CD4-positive, alpha-beta T cell (primary cell): ENCODE results near the gene AGO4. TPM values are rescaled to one million over a fixed set of nuclear protein-coding genes. Genes with fewer than 3 reads are reported as not detected.

Experiments used
- ATAC-seq: fragments of 200-7000 bp; cut with Tn5 transposase; one replicate; pipeline ENCODE4 v1.10.0; 2022; ENCODE audit warnings: mild to moderate bottlenecking; ENCODE audit not compliant: poor library complexity
- CTCF ChIA-PET: fragments of 350-600 bp; sonication (Branson Sonifier 250); formaldehyde crosslinking; loops from one replicate; lab custom pipeline; 2021; ENCODE audit warnings: antibody characterized with exemption, inconsistent platforms; lab: Charles Lee
- POLR2A ChIA-PET: fragments of 350-600 bp; sonication (Branson Sonifier 250); formaldehyde crosslinking; loops from one replicate; lab custom pipeline; 2021; ENCODE audit warnings: antibody characterized with exemption, inconsistent platforms; lab: Charles Lee
- DNase-seq, 14 experiments: peaks; one replicate each; pipeline ENCODE4 v3.0.0-alpha.2; 2013 to 2020; ENCODE audit warnings: mixed read lengths in 2 of 14
- H3K27ac ChIP-seq, 2 donors: one replicate each; pipeline versions ENCODE4 v1.5.1 to v1.7.0; 2013; ENCODE audit warnings: low read length in 2 of 2, low read depth in 1 of 2, mild to moderate bottlenecking in 1 of 2
- H3K27me3 ChIP-seq, 2 experiments: 1 replicate in 1 of 2; 2 replicates in 1 of 2; pipeline versions ENCODE4 v1.6.1 to v1.7.0; 2013; ENCODE audit warnings: low read length in 2 of 2, control low read depth in 1 of 2, mild to moderate bottlenecking in 1 of 2, moderate library complexity in 1 of 2; ENCODE audit not compliant: insufficient read depth in 2 of 2, control insufficient read depth in 1 of 2
- H3K36me3 ChIP-seq: one replicate; pipeline ENCODE4 v1.6.1; 2013; ENCODE audit warnings: low read length, control low read depth; ENCODE audit not compliant: insufficient read depth
- H3K4me1 ChIP-seq: one replicate; pipeline ENCODE4 v1.6.1; 2013; ENCODE audit warnings: low read length, control low read depth; ENCODE audit not compliant: insufficient read depth
- H3K4me3 ChIP-seq: one replicate; pipeline ENCODE4 v1.5.1; 2013; ENCODE audit warnings: mild to moderate bottlenecking, low read length, moderate library complexity
- H3K9me3 ChIP-seq, 2 experiments: 1 replicate in 1 of 2; 2 replicates in 1 of 2; pipeline versions ENCODE4 v1.6.1 to v1.7.0; 2013; ENCODE audit warnings: low read length in 2 of 2, mild to moderate bottlenecking in 2 of 2, control low read depth in 1 of 2, moderate library complexity in 1 of 2; ENCODE audit not compliant: control insufficient read depth in 1 of 2, insufficient read depth in 1 of 2
- H3K27ac Mint-ChIP-seq: one replicate; pipeline ENCODE4 v1.8.0; 2020; ENCODE audit warnings: mixed read lengths
- H3K27me3 Mint-ChIP-seq: one replicate; pipeline ENCODE4 v1.8.0; 2021; ENCODE audit warnings: mixed read lengths
- H3K36me3 Mint-ChIP-seq: one replicate; pipeline ENCODE4 v1.8.0; 2021; ENCODE audit warnings: low read depth, mixed read lengths
- H3K4me1 Mint-ChIP-seq: one replicate; pipeline ENCODE4 v1.8.0; 2021; ENCODE audit warnings: low read depth, mixed read lengths
- H3K4me3 Mint-ChIP-seq: one replicate; pipeline ENCODE4 v1.8.0; 2020; ENCODE audit warnings: mild to moderate bottlenecking, mixed read lengths
- H3K9me3 Mint-ChIP-seq: one replicate; pipeline ENCODE4 v1.8.0; 2020; ENCODE audit warnings: mixed read lengths
- intact Hi-C, 2 experiments: fragments of 100-400 bp; cut with DNase I in 1 of 2; cut with micrococcal nuclease in 1 of 2; formaldehyde crosslinking; loops; one replicate each; pipeline versions ENCODE4 v1.15.1 to v1.9.0; 2023 to 2025; cut with DNase I, micrococcal nuclease
- total RNA-seq, 174 experiments: library from RNA in 2 of 174; stranded (reverse) in 2 of 174; gene quantifications; one replicate each; pipeline ENCODE4 v1.2.3 and lab custom pipeline; 2021 to 2026
- TF ChIP-seq, protein P1 (sequence below): fragments of 200-600 bp; IDR thresholded peaks from one replicate; pipeline ENCODE4 v1.8.0; 2022; ENCODE audit warnings: antibody characterized with exemption, mild to moderate bottlenecking

Gene AGO4
- total RNA-seq, 2 experiments from 2014 or later, result 7.4 to 8.1 TPM

DNA sequence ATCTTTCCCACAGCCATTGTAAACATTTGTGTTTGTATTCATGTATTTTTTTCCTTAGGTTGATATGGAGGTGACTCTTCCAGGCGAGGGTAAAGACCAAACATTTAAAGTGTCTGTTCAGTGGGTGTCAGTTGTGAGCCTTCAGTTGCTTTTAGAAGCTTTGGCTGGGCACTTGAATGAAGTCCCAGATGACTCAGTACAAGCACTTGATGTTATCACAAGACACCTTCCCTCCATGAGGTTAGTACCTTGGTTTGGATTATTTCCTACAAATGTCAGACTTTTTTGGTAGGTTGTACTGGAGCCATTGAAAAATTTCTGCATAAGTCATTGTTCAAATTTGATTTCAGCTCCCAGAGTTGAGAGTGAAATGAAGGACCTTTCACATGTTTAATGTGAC is 17.4 kb downstream of the AGO4 start:
- ChIA-PET CTCF (no interaction called here), POLR2A (no interaction called here)
- intact Hi-C loops, result no loop called here
- Histone ChIP-seq H3K36me3 (peaks cover 34% of the 10 kb centered on the region), H3K27me3 (no peaks in the 10 kb centered on the region), H3K9me3 (no peaks in the 10 kb centered on the region), H3K27ac (no peak overlapping the region), H3K4me1 (no peaks in the 10 kb centered on the region), H3K4me3 (no peak overlapping the region)
- Mint-ChIP-seq H3K27ac (no peak overlapping the region), H3K9me3 (no peaks in the 10 kb centered on the region), H3K4me3 (no peak overlapping the region), H3K27me3 (no peaks in the 10 kb centered on the region), H3K36me3 (peaks cover 48% of the 10 kb centered on the region), H3K4me1 (no peaks in the 10 kb centered on the region)
- DNase-seq (no peak), ATAC-seq (no peak)
- TF ChIP-seq, protein P1, sequence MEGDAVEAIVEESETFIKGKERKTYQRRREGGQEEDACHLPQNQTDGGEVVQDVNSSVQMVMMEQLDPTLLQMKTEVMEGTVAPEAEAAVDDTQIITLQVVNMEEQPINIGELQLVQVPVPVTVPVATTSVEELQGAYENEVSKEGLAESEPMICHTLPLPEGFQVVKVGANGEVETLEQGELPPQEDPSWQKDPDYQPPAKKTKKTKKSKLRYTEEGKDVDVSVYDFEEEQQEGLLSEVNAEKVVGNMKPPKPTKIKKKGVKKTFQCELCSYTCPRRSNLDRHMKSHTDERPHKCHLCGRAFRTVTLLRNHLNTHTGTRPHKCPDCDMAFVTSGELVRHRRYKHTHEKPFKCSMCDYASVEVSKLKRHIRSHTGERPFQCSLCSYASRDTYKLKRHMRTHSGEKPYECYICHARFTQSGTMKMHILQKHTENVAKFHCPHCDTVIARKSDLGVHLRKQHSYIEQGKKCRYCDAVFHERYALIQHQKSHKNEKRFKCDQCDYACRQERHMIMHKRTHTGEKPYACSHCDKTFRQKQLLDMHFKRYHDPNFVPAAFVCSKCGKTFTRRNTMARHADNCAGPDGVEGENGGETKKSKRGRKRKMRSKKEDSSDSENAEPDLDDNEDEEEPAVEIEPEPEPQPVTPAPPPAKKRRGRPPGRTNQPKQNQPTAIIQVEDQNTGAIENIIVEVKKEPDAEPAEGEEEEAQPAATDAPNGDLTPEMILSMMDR, result no peak

DNA sequence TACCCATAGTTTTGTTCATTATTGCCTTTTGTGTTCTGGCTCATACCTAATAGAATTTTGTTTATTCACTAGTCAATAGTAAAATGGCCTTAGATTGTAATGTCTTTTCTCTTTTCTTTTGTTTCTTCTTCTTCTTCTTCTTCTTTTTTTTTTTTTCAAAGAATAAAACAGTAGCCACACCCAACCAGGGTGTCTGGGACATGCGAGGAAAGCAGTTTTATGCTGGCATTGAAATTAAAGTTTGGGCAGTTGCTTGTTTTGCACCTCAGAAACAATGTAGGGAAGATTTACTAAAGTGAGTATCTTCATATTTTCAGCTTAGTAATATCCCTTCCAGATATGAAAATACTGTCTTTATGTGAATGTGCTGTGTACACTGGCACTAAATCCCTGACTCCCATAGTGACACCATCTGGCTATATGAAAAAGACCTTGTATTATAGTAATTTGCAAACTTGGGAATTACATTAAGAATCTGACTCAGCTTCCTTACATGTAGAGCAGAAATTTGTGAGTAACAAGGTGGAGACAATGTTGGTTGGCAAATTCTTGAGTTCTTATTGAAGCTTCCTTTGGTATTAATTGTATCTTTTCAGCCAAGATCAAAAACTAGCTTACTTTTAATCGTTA is 24.6 kb downstream of the AGO4 start:
- H3K27ac Mint-ChIP-seq, result no peak overlapping the region
- H3K4me1 Mint-ChIP-seq, result no peaks in the 10 kb centered on the region
- POLR2A ChIA-PET, result no interaction called here
- TF ChIP-seq, protein P1, result no peak
- intact Hi-C loops, result no loop called here
- H3K27ac ChIP-seq, result no peak overlapping the region
- H3K36me3 ChIP-seq, result peaks cover 61% of the 10 kb centered on the region
- H3K4me1 ChIP-seq, result no peaks in the 10 kb centered on the region
- H3K9me3 ChIP-seq, result no peaks in the 10 kb centered on the region
- ATAC-seq, result no peak
- H3K27me3 ChIP-seq, result no peaks in the 10 kb centered on the region
- H3K36me3 Mint-ChIP-seq, result peaks cover 72% of the 10 kb centered on the region
- no peak overlapping the region for H3K4me3 ChIP-seq
- CTCF ChIA-PET, result no interaction called here
- peaks cover 2% of the 10 kb centered on the region for H3K9me3 Mint-ChIP-seq
- DNase-seq, result no peak
- no peaks in the 10 kb centered on the region for H3K27me3 Mint-ChIP-seq
- no peak overlapping the region for H3K4me3 Mint-ChIP-seq

DNA sequence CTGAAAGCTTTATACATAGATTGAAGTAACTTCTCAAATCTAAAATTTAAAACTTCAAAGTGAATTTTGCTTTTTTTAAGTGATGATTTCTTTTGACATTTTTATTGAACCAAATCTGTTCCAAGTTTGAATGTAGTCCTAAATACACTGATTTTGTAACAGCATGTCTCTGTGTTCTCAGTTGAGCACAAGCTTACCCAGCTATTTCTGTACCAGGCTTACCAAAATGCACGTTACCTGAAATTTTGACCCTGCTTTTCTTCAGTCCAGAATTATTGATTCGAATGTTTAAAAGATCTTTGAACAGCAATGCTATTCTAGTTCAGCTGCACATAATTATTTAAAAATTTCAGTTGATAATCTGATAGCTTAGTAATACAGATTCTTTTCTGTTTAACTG is 25.6 kb downstream of the AGO4 start:
- Mint-ChIP-seq H3K27ac (no peak overlapping the region), H3K36me3 (peaks cover 77% of the 10 kb centered on the region), H3K4me3 (no peak overlapping the region), H3K27me3 (no peaks in the 10 kb centered on the region), H3K9me3 (peaks cover 2% of the 10 kb centered on the region), H3K4me1 (no peaks in the 10 kb centered on the region)
- intact Hi-C loops, result no loop called here
- ChIA-PET CTCF (no interaction called here), POLR2A (no interaction called here)
- no peak overlapping the region for H3K4me3 ChIP-seq
- H3K4me1 ChIP-seq, result no peaks in the 10 kb centered on the region
- peaks cover 53% of the 10 kb centered on the region for H3K36me3 ChIP-seq
- ATAC-seq, result no peak
- H3K27ac ChIP-seq, result no peak overlapping the region
- H3K27me3 ChIP-seq, result no peaks in the 10 kb centered on the region
- TF ChIP-seq, protein P1, result no peak
- H3K9me3 ChIP-seq, result no peaks in the 10 kb centered on the region
- no peak for DNase-seq
